ENCODE data around the gene ENO3. TPM values are rescaled to one million over a fixed set of nuclear protein-coding genes. Genes with fewer than 3 reads are reported as not detected.

Gene ENO3
- total RNA-seq, 4 donors from 2014 or later, result 7.5 to 15.3 (median 10.2) TPM

GRCh38 chr17:4987767-4988567, 37.0 kb downstream of the ENO3 start:
- Histone ChIP-seq H3K36me3 (peaks cover 0 to 27% (median 0%) of the 10 kb centered on the region in 3 donors), H3K9me3 (no peaks in the 10 kb centered on the region), H3K4me1 (peaks cover 0 to 30% (median 21%) of the 10 kb centered on the region in 4 donors), H3K27ac (peak overlapping the region; percentile 91 to 99 (median 95)), H3K27me3 (no peaks in the 10 kb centered on the region), H3K4me3 (peak overlapping the region; percentile 76 to 98 (median 91))
- DNase-seq (ENCODE audit: low spot score in 2 of 2), result no peak
- WGBS, 2 donors, result 1 to 2% methylated on average over 12 to 30 of the region's 30 CpGs
- TF ChIP-seq POLR2A (IDR thresholded peaks at IDR 0.05) (no peak), CTCF (IDR thresholded peaks at IDR 0.05) (no peak), EP300 (IDR thresholded peaks at IDR 0.05) (peak in 1 of 2 donors; percentile 3)

- no peaks in the 10 kb centered on the region for H3K36me3 ChIP-seq
- WGBS, 2 donors, result 83 to 84% methylated on average over 6 of the region's 6 CpGs
Observed at GRCh38 chr17:4994081-4994595, 43.2 kb downstream of the ENO3 start.

GRCh38 chr17:4997302-4998026, 46.5 kb downstream of the ENO3 start, which contains the start of the genes INCA1 and KIF1C:
TSS of gene INCA1 (minus strand) at chr17:4997522. CDS start at chr17:4994437, 3,085 bp downstream.
TSS of gene KIF1C (plus strand) at chr17:4997950. CDS start at chr17:5000247, 2,297 bp downstream.
- H3K9me3 ChIP-seq, result no peaks in the 10 kb centered on the region
- 0% methylated on average over 32 to 47 of the region's 93 CpGs for WGBS, 2 donors

More at GRCh38 chr17:4994081-4994595, 43.2 kb downstream of the ENO3 start:
- no peak for DNase-seq (ENCODE audit: low spot score in 2 of 2)
- no peak overlapping the region for H3K4me3 ChIP-seq
- no peaks in the 10 kb centered on the region for H3K27me3 ChIP-seq
- H3K27ac ChIP-seq, result no peak overlapping the region
- TF ChIP-seq CTCF (IDR thresholded peaks at IDR 0.05) (no peak), POLR2A (IDR thresholded peaks at IDR 0.05) (no peak), EP300 (IDR thresholded peaks at IDR 0.05) (no peak)
- H3K9me3 ChIP-seq, result no peaks in the 10 kb centered on the region
- H3K4me1 ChIP-seq, result peaks cover 0 to 21% (median 12%) of the 10 kb centered on the region in 4 donors

GRCh38 chr17:4998027-4998731, 47.3 kb downstream of the ENO3 start:
- DNase-seq (ENCODE audit: low spot score in 2 of 2), result no peak
- no peaks in the 10 kb centered on the region for H3K27me3 ChIP-seq
- peak overlapping the region; percentile 69 to 96 (median 88) for H3K4me3 ChIP-seq
- peaks cover 0 to 37% (median 22%) of the 10 kb centered on the region in 4 donors for H3K4me1 ChIP-seq
- H3K27ac ChIP-seq, result peak overlapping the region; percentile 89 to 96 (median 93)
- no peak for TF ChIP-seq CTCF (IDR thresholded peaks at IDR 0.05)
- peak in 1 of 2 donors; percentile 49 for TF ChIP-seq POLR2A (IDR thresholded peaks at IDR 0.05)
- peaks cover 0 to 25% (median 18%) of the 10 kb centered on the region in 3 donors for H3K36me3 ChIP-seq
- H3K9me3 ChIP-seq, result no peaks in the 10 kb centered on the region
- WGBS, 2 donors, result 1% methylated on average over 53 to 55 of the region's 55 CpGs

More at GRCh38 chr17:4997302-4998026, 46.5 kb downstream of the ENO3 start, which contains the start of the genes INCA1 and KIF1C:
- Histone ChIP-seq H3K36me3 (peaks cover 0 to 18% (median 15%) of the 10 kb centered on the region in 3 donors), H3K4me3 (peak within 1 kb of the TSS; percentile 80 to 96 (median 88)), H3K27ac (peak within 1 kb of the TSS; percentile 89 to 96 (median 93)), H3K4me1 (peaks cover 0 to 37% (median 22%) of the 10 kb centered on the region in 4 donors), H3K27me3 (no peaks in the 10 kb centered on the region)
- TF ChIP-seq EP300 (IDR thresholded peaks at IDR 0.05) (peak; percentile 64 to 87), POLR2A (IDR thresholded peaks at IDR 0.05) (peak; percentile 11 to 86), CTCF (IDR thresholded peaks at IDR 0.05) (peak; percentile 9 to 85 (median 36))
- peak; percentile 81 to 82 for DNase-seq (ENCODE audit: low spot score in 2 of 2)

Measured in tibial nerve (tissue), 4 donors.